HG02970 (cell line): ENCODE data around the gene CACNA1B.

Experiments
- ATAC-seq: cut with Tn5 transposase; IDR thresholded peaks from one replicate; pipeline ENCODE4 v1.9.1; 2021; ENCODE audit warnings: mild to moderate bottlenecking, moderate library complexity, moderate number of reproducible peaks; ENCODE audit not compliant: unreplicated experiment, low FRiP score

Gene CACNA1B

DNA sequence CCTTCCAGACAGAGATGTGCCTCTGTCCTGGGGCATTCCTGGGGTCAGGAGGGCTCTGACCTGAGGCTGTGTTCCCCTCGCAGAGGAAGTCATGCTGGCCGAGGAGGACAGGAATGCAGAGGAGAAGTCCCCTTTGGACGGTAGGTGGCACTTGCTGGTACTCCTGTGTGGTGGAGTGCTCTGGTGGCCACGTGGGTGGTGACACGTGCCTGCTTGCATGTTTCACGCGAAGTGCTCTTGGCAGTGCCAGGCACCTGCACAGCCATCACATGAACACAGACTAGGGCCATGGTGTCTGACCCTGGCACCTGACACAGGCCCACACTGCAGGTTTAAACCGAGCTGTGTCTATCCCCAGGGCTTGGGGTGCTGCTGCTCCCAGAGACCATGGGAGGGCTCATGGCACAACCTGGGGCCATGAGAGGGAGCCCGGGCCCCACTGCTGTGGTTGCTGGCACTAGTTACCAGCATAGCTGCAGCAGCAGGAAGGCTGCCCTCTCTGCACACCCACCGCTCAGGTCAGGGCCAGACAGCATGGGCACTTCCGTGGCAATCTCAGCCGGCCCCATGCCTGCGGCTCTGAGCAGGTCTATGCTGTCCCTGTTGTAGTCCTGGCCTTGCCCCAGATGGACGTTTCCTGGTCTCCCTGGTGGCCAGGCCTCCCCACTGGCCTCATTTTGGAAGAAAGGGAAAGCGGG lies 79.3 kb downstream of the CACNA1B start:
- ATAC-seq: no peak

DNA sequence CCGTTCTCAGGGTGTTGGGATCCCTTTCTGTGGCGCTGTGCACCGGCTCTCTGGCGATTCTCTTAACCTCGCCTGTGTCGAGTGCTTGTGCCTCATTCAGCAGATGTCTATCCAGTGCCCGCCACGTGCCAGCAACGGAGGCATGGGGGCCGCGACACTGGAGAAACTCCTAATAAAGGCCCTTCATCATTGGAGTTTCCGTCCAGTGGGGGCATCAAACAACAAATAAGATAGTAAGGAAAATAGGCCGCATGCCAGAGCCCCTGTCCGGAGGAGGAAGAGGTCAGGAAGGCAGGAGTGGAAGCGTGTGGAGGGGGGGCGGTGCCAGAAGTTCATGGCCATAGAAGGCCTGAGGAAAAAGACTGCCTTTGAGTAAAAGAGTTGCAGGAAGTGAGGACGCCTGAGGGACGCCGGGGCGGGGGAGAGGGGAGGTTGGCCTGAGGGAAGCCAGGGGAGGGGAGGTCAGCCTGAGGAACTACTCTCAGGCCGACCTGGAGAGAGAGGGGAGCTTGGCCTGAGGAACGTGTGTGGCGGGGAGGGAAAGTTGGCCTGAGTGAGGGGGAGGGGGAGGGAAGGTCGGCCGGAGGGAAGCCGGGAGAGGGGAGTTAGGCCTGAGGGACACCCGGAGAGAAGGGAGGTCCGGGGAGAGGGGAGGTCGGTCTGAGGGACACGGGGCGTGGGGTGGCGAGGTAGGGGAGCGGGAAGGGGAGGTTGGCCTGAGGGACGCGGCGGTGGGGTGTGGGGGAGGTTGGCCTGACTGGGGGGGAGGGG lies 82.2 kb downstream of the CACNA1B start:
- ATAC-seq: no peak

DNA sequence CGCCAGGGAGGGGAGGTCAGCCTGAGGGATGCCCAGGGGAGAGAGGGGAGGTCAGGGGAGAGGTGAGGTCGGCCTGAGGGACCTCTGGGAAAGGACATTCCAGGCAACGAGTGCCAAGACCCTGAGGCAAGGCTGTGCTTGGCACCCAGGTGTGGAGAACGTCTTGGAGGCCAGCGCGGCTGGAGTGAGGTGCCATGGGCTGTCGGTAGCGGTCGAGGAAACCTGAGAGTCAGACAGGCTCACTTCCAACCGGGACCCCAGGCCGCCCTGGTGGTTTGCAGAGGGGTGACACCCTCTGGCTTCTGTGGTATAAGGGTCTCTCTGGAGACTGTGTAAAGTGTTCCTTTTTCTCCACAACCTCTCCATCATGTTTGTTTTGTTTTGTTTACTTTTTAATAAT lies 82.9 kb downstream of the CACNA1B start:
- no peak for ATAC-seq

DNA sequence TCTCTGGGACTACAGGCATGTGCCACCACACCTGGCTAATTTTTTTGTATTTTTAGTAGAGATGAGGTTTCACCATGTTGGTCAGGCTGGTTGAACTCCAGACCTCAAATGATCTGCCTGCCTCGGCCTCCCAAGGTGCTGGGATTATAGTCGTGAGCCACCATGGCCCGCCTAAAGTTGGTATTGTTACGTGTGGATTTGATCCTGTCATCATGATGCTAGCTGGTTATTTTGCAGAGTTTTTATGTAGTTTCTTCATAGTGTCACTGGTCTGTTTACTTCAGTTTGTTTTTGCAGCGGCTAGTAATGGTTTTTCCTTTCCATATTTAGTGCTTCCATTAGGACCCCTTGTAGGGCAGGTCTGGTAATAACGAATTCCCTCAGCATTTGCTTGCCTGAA lies 85.9 kb downstream of the CACNA1B start:
- no peak for ATAC-seq

GRCh38 chr9:137965177-137965795 lies 87.7 kb downstream of the CACNA1B start:
- ATAC-seq: no peak

- no peak for ATAC-seq
Measured at GRCh38 chr9:137967280-137967953, 89.8 kb downstream of the CACNA1B start.

DNA sequence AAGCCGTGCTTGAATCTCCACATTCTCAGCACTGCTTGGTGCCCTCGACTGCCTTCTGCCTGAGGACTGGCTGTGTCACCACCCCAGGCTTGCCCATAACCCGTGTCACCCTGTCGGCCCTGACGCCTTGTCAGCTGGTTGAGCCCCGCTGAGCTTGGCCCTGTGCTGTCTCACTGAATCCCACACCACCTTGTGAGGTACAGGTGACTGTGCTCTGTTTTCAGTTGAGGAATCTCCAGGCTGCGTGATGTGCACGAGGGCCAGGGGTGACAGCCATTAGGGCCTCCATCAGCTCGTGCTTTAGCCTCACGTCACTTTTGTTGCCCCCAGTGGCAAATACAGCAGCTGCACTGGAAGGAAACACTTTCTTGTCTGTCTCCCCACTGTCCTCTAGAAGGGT lies 90.7 kb downstream of the CACNA1B start:
- no peak for ATAC-seq

DNA sequence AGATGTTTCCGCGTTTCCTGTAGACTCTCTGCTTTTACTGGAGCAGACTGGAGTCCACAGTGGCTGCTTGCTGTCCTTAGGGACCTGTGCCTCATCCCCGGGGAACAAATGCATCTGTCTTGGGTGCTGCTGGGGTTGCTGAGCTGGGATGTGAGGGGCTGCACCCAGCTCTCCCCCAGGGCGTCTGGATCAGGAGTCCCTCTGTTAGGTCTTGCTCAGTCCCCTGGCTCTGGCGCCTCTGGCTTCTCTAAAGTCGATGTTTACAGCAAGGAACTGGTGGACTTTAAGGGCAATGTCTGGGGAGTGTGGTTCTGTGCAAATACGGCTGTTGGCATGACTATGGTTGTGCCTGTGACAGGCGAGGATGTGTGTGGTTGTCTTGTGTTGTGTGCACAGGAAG lies 91.4 kb downstream of the CACNA1B start:
- ATAC-seq: no peak

DNA sequence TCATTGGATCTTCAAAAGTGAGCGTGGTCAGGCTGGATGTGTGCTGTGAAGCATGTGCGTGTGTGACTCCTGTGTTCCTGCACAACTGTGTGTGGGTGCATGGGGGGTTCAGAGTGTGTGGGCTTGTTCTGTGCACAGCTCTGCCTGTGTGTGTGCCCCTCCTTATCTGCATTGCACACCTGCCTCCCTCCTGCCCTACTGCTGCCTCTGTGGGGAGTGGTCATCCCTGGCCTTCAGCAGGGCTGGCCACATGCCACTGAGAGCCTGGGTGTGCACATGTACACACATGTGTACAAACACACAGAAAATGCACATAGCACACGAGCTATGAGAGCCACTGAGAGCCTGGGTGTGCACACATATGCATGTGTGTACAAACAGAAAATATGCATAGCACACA lies 92.1 kb downstream of the CACNA1B start:
- no peak for ATAC-seq

- no peak for ATAC-seq
Measured at GRCh38 chr9:137970098-137970497, 92.5 kb downstream of the CACNA1B start.

GRCh38 chr9:137970686-137971476 lies 93.3 kb downstream of the CACNA1B start:
- ATAC-seq: no peak

- ATAC-seq: no peak
Measured at GRCh38 chr9:137971477-137972138, 94.0 kb downstream of the CACNA1B start.

DNA sequence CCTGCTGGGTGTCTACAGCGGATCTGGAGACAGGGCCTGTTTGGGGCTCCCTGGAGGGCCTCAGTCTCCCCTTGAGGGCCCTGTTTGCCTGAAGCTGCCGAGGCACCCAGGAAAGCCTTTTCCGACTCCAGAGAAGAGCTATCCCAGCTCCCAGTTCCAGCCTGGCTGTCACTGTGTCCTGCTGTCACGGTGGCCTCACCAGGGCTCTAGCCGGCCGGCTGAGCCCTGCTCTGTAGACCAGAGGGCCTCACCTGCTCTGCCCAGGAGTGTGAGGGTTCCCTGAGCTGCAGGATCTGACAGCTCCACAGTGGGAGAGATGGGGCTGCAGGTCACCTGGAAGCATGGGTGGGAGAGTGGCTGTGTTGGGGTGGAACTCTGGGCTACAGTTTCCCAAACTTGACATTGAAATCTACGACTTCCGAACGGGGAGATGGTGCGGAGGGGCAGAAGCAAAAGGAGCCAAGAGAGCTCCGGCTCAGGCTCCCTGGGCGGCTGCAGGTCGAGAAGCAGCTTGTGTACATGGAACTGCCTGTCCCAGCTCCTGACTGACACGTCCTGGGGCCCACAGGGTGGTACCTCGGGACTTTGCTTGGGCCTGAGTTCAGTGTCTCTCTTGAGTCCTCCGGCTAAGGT lies 94.9 kb downstream of the CACNA1B start:
- no peak for ATAC-seq

- no peak for ATAC-seq
Measured at GRCh38 chr9:137972988-137973470, 95.4 kb downstream of the CACNA1B start.

DNA sequence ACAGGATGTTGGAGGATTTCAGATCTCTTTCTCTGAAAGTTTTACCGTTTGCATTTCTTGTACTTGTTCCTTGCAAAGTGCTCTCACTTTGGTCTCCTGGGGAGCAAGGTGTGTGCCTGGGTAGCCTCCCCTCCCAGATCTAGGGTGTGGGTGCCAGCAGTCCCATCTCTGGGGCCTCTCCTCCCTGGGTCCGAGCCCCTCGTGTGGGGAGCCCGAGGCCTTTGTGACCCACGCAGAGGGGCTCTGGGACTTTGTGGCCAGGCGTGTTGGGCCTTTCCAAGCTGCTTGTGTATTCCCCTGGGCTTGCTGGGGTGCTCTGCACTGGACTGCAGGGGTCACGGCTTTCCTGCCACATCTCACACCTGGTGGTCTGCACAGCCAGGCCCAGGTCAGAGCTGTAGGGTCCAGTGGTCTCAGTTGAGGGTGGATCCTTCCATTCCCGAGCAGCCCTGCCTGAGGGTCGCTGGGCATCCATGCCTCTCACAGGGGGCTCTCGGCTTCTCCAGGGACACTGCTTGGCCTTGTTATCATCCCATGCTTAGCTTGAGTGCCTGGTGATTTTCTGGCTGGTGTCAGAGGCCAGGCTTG lies 96.3 kb downstream of the CACNA1B start:
- ATAC-seq: no peak

DNA sequence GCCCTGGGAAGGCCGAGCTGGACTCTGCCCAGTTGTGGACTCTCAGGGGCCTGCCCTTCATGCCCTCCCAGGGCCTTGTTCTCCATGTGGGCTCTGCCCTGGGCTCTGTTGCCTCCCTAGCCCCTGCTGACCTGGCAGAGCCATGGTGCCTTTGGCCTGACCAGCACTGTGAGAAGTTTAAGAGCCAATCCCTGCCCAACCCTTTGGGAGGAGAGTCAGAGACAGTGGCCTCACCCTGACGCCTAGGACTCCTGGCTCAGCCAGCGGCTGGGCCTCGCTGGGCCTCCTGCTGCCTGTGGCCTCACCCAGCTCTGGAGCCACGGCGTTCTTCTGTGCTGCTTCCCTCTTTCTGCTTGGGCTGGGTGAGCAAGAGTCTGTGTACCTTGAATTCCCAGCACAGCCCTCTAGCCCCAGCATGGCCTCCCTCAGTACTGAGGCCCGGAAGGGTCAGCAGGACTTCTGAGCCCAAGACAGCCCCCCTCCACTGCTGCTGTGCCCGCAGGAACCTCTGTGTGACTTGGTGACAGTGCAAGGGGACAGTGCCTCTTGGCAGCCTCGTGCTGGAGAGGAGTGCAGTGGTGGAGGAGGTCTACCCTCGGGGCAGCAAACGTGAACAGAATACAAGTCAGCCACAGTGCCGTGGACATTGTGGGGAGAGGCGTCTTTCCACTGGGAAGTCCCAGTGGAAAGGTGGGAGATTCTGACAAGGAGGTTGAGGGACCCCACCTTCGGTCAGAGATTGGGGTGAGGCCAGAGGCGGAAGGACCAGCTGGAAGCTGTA lies 97.4 kb downstream of the CACNA1B start:
- ATAC-seq: no peak

- ATAC-seq: no peak
Measured at GRCh38 chr9:137975527-137975913, 97.9 kb downstream of the CACNA1B start.

DNA sequence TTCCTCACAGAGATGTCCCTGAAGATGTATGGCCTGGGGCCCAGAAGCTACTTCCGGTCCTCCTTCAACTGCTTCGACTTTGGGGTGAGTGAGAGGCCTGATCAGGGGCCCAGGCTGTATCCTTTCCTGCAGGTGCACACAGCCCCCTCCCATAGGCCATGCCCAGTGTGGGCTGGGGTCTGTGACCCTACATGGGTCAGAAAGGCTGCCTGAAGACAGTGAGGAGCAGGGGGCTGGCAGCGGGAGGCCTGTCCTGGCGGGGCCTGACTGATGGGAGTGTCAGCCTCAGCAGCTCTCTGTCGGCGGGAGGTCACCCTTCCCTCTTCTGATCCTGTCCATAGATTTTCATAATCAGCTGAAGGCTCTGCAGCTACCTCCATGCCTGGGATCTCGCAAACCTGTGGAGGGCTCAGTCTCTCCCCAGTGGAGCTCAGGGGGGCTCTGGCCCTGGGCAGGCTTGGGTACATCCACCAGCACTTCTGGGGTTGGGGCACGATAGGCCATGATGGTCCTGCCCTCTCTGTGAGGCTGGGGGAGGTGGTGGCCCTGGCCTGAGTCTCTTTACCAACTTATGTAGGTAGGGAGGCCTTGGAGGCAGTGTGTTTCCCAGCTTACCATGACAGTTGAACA lies 98.5 kb downstream of the CACNA1B start:
- ATAC-seq: no peak
